ENCODE data around the gene SND1.

The SND1 gene

GRCh38 chr7:127770885-127771284 is 118.9 kb downstream of the SND1 start:
- ATAC-seq, result peak; percentile 83
- TF ChIP-seq TCF4 (CRISPR knock-in tag; IDR thresholded peaks at IDR 0.05; ENCODE audit: borderline replicate concordance) (no peak), CSDC2 (CRISPR knock-in tag; IDR thresholded peaks at IDR 0.05) (no peak), ARNTL (CRISPR knock-in tag; IDR thresholded peaks at IDR 0.05; ENCODE audit: borderline replicate concordance, low read depth) (no peak), BACH2 (CRISPR knock-in tag; IDR thresholded peaks at IDR 0.05; ENCODE audit: borderline replicate concordance) (no peak), RARB (CRISPR knock-in tag; IDR thresholded peaks at IDR 0.05) (no peak), TSHZ2 (CRISPR knock-in tag; IDR thresholded peaks at IDR 0.05) (no peak), PATZ1 (CRISPR knock-in tag; IDR thresholded peaks at IDR 0.05; ENCODE audit: borderline replicate concordance) (no peak), ESRRG (CRISPR knock-in tag; IDR thresholded peaks at IDR 0.05) (no peak), ZNF8 (CRISPR knock-in tag; IDR thresholded peaks at IDR 0.05) (no peak), ZNF565 (CRISPR knock-in tag; conservative IDR thresholded peaks at IDR 0.05; ENCODE audit: low read depth) (no peak), ISL1 (CRISPR knock-in tag; IDR thresholded peaks at IDR 0.05) (no peak), GLIS3 (CRISPR knock-in tag; IDR thresholded peaks at IDR 0.05) (no peak), ZNF70 (CRISPR knock-in tag; IDR thresholded peaks at IDR 0.05) (no peak), CREB5 (CRISPR knock-in tag; IDR thresholded peaks at IDR 0.05; ENCODE audit: low read depth) (no peak), POU6F1 (CRISPR knock-in tag; IDR thresholded peaks at IDR 0.05; ENCODE audit: borderline replicate concordance, low read depth) (no peak), SNAI2 (CRISPR knock-in tag; IDR thresholded peaks at IDR 0.05) (no peak), CSRNP3 (CRISPR knock-in tag; IDR thresholded peaks at IDR 0.05) (no peak), ZC3H10 (CRISPR knock-in tag; IDR thresholded peaks at IDR 0.05) (no peak), OSR1 (CRISPR knock-in tag; IDR thresholded peaks at IDR 0.05) (no peak)

- no peak for TF ChIP-seq CSDC2 (CRISPR knock-in tag; IDR thresholded peaks at IDR 0.05)
- TF ChIP-seq ZNF8 (CRISPR knock-in tag; IDR thresholded peaks at IDR 0.05), result no peak
- TF ChIP-seq ZFP3 (CRISPR knock-in tag; IDR thresholded peaks at IDR 0.05), result no peak
- TF ChIP-seq PATZ1 (CRISPR knock-in tag; IDR thresholded peaks at IDR 0.05; ENCODE audit: borderline replicate concordance), result no peak
- TF ChIP-seq BACH2 (CRISPR knock-in tag; IDR thresholded peaks at IDR 0.05; ENCODE audit: borderline replicate concordance), result no peak
- no peak for TF ChIP-seq ESRRG (CRISPR knock-in tag; IDR thresholded peaks at IDR 0.05)
- TF ChIP-seq TCF4 (CRISPR knock-in tag; IDR thresholded peaks at IDR 0.05; ENCODE audit: borderline replicate concordance), result no peak
- TF ChIP-seq ARNTL (CRISPR knock-in tag; IDR thresholded peaks at IDR 0.05; ENCODE audit: borderline replicate concordance, low read depth), result no peak
- no peak for TF ChIP-seq OSR1 (CRISPR knock-in tag; IDR thresholded peaks at IDR 0.05)
- TF ChIP-seq ZFP30 (CRISPR knock-in tag; IDR thresholded peaks at IDR 0.05), result no peak
- ATAC-seq, result no peak
Measured at GRCh38 chr7:127771707-127772106, 119.7 kb downstream of the SND1 start.
